ENCODE measurements around the gene MSH5.

- TF ChIP-seq JUND (IDR thresholded peaks at IDR 0.05), result no peak
- no peak for TF ChIP-seq CTCF (IDR thresholded peaks at IDR 0.05 in 2 of 3, conservative IDR thresholded peaks at IDR 0.05 in 1 of 3; ENCODE audit: borderline replicate concordance in 1 of 3, insufficient read depth in 1 of 3, low read depth in 2 of 3, low read length in 2 of 3)
- TF ChIP-seq EZH2 (IDR thresholded peaks at IDR 0.05), result no peak
- no peak for TF ChIP-seq CEBPB (IDR thresholded peaks at IDR 0.05; ENCODE audit: low read depth)
- TF ChIP-seq POLR2A (IDR thresholded peaks at IDR 0.05; ENCODE audit: borderline replicate concordance, extremely low read depth, insufficient read depth, insufficient read length), result no peak
- TF ChIP-seq YY1 (IDR thresholded peaks at IDR 0.05; ENCODE audit: extremely low read depth, insufficient replicate concordance, low read depth, low read length), result no peak
Measured at GRCh38 chr6:31740397-31741223, 805 bp downstream of the MSH5 start.

Measured in HCT116 (cell line).